ENCODE data around the gene ATP8B3.

The ATP8B3 gene

DNA sequence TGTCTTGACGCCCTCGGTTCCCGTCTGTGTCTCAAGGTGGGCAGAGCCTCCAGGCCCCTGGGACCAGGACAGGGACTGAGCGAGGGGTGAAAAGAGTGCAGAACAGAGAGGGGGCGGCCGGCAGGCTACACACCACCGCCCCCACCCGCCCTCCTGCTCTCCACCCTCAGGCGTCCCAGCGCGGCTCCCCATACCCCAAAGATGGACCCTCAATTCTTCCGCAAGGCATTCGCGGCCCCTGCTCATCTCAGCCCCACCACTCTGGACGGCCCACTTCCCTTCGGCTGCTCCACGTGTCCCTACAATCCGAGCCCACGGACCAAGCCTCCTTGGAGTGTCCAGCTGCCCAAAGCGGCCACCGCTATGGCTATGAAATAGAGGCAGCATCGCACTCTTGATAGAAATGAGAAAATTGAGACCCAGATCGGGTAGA, 49.5 kb upstream of the ATP8B3 start:
- ChIA-PET POLR2A (no interaction called here), CTCF (no interaction called here)
- TF ChIP-seq ZFHX2 (tag by site-specific recombination; conservative IDR thresholded peaks at IDR 0.05) (peak; percentile 59), ZNF16 (tag by site-specific recombination; IDR thresholded peaks at IDR 0.05; ENCODE audit: low read depth) (no peak), ZNF10 (tag by site-specific recombination; IDR thresholded peaks at IDR 0.05) (0 out of 2 replicates have a peak, but pooled peaks have one; percentile 53), TCF7L2 (IDR thresholded peaks at IDR 0.05; ENCODE audit: borderline replicate concordance, low read depth, low read length) (no peak), EGR2 (tag by site-specific recombination; IDR thresholded peaks at IDR 0.05; ENCODE audit: low read depth) (peak; percentile 41)
- Histone ChIP-seq H3K4me1 (ENCODE audit: control insufficient read depth, insufficient read depth, low read length) (peaks cover 21% of the 10 kb centered on the region), H3K9me3 (ENCODE audit: control insufficient read depth, insufficient read depth, low read depth, low read length) (no peaks in the 10 kb centered on the region), H3K36me3 (ENCODE audit: control insufficient read depth in 2 of 2, insufficient read depth in 1 of 2, low read length in 2 of 2) (no peaks in the 10 kb centered on the region), H3K27ac (ENCODE audit: extremely low read depth, low read depth, low read length) (no peak overlapping the region), H3K4me3 (ENCODE audit: low read depth, low read length) (no peak overlapping the region)

- ChIA-PET CTCF (interaction anchor here (1.0 kb wide), 1 partner anchor 24 kb away, joined by 3 read pairs; no protein-coding TSS in a partner anchor), POLR2A (no interaction called here)
- Histone ChIP-seq H3K36me3 (ENCODE audit: control insufficient read depth in 2 of 2, insufficient read depth in 1 of 2, low read length in 2 of 2) (no peaks in the 10 kb centered on the region), H3K27ac (ENCODE audit: extremely low read depth, low read depth, low read length) (no peak overlapping the region), H3K9me3 (ENCODE audit: control insufficient read depth, insufficient read depth, low read depth, low read length) (no peaks in the 10 kb centered on the region), H3K4me1 (ENCODE audit: control insufficient read depth, insufficient read depth, low read length) (peaks cover 21% of the 10 kb centered on the region), H3K4me3 (ENCODE audit: low read depth, low read length) (no peak overlapping the region)
- TF ChIP-seq GLIS2 (tag by site-specific recombination; IDR thresholded peaks at IDR 0.05) (0 out of 2 replicates have a peak, but pooled peaks have one; percentile 9), ZNF624 (tag by site-specific recombination; IDR thresholded peaks at IDR 0.05) (no peak), GLIS1 (tag by site-specific recombination; IDR thresholded peaks at IDR 0.05) (peak; percentile 42)
Observed at GRCh38 chr19:1860821-1861598, 48.9 kb upstream of the ATP8B3 start.

DNA sequence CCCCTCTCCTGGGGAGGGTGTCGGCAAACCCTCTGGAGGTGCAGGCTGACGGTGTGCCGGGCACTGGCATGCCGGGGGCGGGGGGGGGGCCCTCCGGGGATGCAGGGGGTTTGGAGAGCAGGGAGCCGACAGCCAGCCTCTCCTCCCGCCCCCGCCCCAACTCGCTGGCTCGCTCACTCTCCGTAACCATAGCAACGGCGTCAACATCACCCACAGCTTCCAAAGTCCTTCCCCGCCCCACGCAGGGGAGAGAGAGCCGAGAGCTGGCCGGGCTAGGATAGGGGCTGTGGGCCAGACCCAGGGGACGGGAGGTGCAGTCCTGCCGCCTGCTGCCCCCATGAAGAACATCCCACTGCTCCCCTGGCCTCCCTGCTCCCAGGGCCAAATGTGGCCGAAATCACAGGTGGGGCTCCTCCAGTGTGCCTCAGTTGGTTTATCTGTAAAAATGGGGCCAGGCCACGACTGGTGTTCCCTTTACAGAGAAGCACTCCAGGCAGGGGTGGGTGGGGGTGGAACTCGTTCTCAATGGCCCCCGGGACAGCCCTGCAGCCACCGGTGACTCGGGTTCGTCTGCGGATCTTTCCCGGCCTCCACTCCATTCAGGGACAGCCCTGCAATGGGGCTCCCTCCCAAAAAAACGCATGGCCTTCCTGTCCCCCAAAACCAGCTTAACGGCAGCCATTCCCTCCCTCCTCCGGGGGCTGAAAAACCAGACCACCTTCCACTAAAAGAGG, 48.1 kb upstream of the ATP8B3 start:
- Histone ChIP-seq H3K4me3 (ENCODE audit: low read depth, low read length) (no peak overlapping the region), H3K36me3 (ENCODE audit: control insufficient read depth in 2 of 2, insufficient read depth in 1 of 2, low read length in 2 of 2) (no peaks in the 10 kb centered on the region), H3K9me3 (ENCODE audit: control insufficient read depth, insufficient read depth, low read depth, low read length) (no peaks in the 10 kb centered on the region), H3K4me1 (ENCODE audit: control insufficient read depth, insufficient read depth, low read length) (peaks cover 21% of the 10 kb centered on the region), H3K27ac (ENCODE audit: extremely low read depth, low read depth, low read length) (no peak overlapping the region)
- ChIA-PET POLR2A (interaction anchor here (0.6 to 0.7 kb wide), 3 partner anchors 24 to 196 kb away, joined by 3 to 7 read pairs (median 4); no protein-coding TSS in a partner anchor), CTCF (interaction anchor here (0.6 to 1.0 kb wide), 3 partner anchors 8 to 153 kb away, joined by 3 to 4 read pairs (median 3); no protein-coding TSS in a partner anchor)
- TF ChIP-seq ZNF311 (tag by site-specific recombination; IDR thresholded peaks at IDR 0.05; ENCODE audit: borderline replicate concordance), result no peak
- TF ChIP-seq ZNF529 (tag by site-specific recombination; IDR thresholded peaks at IDR 0.05; ENCODE audit: insufficient replicate concordance), result no peak
- no peak for TF ChIP-seq ZNF16 (tag by site-specific recombination; IDR thresholded peaks at IDR 0.05; ENCODE audit: low read depth)
- TF ChIP-seq BCL11B (tag by site-specific recombination; IDR thresholded peaks at IDR 0.05; ENCODE audit: low read depth), result no peak
- TF ChIP-seq ZNF184 (tag by site-specific recombination; IDR thresholded peaks at IDR 0.05), result no peak
- no peak for TF ChIP-seq ZNF555 (tag by site-specific recombination; conservative IDR thresholded peaks at IDR 0.05)
- TF ChIP-seq, protein P1, sequence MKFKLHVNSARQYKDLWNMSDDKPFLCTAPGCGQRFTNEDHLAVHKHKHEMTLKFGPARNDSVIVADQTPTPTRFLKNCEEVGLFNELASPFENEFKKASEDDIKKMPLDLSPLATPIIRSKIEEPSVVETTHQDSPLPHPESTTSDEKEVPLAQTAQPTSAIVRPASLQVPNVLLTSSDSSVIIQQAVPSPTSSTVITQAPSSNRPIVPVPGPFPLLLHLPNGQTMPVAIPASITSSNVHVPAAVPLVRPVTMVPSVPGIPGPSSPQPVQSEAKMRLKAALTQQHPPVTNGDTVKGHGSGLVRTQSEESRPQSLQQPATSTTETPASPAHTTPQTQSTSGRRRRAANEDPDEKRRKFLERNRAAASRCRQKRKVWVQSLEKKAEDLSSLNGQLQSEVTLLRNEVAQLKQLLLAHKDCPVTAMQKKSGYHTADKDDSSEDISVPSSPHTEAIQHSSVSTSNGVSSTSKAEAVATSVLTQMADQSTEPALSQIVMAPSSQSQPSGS (tag by site-specific recombination; IDR thresholded peaks at IDR 0.05; ENCODE audit: low read depth), result no peak
- TF ChIP-seq, protein P2, sequence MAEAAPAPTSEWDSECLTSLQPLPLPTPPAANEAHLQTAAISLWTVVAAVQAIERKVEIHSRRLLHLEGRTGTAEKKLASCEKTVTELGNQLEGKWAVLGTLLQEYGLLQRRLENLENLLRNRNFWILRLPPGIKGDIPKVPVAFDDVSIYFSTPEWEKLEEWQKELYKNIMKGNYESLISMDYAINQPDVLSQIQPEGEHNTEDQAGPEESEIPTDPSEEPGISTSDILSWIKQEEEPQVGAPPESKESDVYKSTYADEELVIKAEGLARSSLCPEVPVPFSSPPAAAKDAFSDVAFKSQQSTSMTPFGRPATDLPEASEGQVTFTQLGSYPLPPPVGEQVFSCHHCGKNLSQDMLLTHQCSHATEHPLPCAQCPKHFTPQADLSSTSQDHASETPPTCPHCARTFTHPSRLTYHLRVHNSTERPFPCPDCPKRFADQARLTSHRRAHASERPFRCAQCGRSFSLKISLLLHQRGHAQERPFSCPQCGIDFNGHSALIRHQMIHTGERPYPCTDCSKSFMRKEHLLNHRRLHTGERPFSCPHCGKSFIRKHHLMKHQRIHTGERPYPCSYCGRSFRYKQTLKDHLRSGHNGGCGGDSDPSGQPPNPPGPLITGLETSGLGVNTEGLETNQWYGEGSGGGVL (tag by site-specific recombination; IDR thresholded peaks at IDR 0.05), result peak; percentile 55; the same call in 1 of the 2 replicates
- TF ChIP-seq ZNF350 (tag by site-specific recombination; IDR thresholded peaks at IDR 0.05), result no peak
- no peak for TF ChIP-seq ZXDB (tag by site-specific recombination; IDR thresholded peaks at IDR 0.05)
- TF ChIP-seq KLF9 (tag by site-specific recombination; IDR thresholded peaks at IDR 0.05; ENCODE audit: low read depth), result peak; percentile 15; the same call in 1 of the 2 replicates
- no peak for TF ChIP-seq SCRT2 (tag by site-specific recombination; IDR thresholded peaks at IDR 0.05)
- peak; percentile 77 for TF ChIP-seq GLIS1 (tag by site-specific recombination; IDR thresholded peaks at IDR 0.05)
- TF ChIP-seq, protein P3, sequence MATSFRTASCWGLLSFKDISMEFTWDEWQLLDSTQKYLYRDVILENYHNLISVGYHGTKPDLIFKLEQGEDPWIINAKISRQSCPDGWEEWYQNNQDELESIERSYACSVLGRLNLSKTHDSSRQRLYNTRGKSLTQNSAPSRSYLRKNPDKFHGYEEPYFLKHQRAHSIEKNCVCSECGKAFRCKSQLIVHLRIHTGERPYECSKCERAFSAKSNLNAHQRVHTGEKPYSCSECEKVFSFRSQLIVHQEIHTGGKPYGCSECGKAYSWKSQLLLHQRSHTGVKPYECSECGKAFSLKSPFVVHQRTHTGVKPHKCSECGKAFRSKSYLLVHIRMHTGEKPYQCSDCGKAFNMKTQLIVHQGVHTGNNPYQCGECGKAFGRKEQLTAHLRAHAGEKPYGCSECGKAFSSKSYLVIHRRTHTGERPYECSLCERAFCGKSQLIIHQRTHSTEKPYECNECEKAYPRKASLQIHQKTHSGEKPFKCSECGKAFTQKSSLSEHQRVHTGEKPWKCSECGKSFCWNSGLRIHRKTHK (tag by site-specific recombination; IDR thresholded peaks at IDR 0.05), result no peak
- TF ChIP-seq, protein P4, sequence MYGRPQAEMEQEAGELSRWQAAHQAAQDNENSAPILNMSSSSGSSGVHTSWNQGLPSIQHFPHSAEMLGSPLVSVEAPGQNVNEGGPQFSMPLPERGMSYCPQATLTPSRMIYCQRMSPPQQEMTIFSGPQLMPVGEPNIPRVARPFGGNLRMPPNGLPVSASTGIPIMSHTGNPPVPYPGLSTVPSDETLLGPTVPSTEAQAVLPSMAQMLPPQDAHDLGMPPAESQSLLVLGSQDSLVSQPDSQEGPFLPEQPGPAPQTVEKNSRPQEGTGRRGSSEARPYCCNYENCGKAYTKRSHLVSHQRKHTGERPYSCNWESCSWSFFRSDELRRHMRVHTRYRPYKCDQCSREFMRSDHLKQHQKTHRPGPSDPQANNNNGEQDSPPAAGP (tag by site-specific recombination; IDR thresholded peaks at IDR 0.05), result no peak
- TF ChIP-seq GLIS2 (tag by site-specific recombination; IDR thresholded peaks at IDR 0.05), result peak; percentile 42; the same call in 1 of the 2 replicates
- TF ChIP-seq ZBTB48 (tag by site-specific recombination; IDR thresholded peaks at IDR 0.05), result 0 out of 2 replicates have a peak, but pooled peaks have one; percentile 19
- TF ChIP-seq ZBTB17 (tag by site-specific recombination; IDR thresholded peaks at IDR 0.05), result peak; percentile 51; the same call in 1 of the 2 replicates

All from HEK293 (cell line).